ENCODE data around the gene RPA3.

RPA3 gene

DNA sequence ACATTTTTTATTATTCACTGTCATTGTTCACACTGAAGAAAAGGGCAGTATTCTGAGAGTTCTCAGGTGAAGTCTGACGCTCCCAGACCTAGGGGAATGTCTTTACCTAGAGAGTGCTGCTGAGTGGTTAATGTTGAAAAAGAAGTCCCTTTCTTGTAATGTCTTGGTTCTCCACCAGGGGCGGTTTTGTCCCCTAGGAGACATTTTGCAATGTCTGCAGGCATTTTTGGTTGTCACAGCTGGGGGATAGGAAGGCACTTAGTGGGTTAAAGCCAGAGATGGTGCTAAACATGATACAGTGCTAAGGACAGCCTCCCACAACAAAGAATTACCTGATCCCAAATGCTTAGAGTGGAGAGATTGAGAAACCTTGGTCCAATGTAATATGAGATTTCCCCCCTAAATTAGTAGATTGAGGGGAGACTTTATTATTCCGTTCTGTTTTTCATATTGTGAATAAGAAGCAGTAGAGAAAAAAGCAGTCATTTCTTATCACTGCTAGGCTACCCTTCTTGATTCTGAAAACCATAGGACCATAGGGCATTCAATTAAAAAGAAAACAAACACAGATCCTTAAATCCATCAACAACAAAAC, 64.7 kb downstream of the RPA3 start:
- DNase-seq (ENCODE audit: low read depth in 2 of 2), result no peak

DNA sequence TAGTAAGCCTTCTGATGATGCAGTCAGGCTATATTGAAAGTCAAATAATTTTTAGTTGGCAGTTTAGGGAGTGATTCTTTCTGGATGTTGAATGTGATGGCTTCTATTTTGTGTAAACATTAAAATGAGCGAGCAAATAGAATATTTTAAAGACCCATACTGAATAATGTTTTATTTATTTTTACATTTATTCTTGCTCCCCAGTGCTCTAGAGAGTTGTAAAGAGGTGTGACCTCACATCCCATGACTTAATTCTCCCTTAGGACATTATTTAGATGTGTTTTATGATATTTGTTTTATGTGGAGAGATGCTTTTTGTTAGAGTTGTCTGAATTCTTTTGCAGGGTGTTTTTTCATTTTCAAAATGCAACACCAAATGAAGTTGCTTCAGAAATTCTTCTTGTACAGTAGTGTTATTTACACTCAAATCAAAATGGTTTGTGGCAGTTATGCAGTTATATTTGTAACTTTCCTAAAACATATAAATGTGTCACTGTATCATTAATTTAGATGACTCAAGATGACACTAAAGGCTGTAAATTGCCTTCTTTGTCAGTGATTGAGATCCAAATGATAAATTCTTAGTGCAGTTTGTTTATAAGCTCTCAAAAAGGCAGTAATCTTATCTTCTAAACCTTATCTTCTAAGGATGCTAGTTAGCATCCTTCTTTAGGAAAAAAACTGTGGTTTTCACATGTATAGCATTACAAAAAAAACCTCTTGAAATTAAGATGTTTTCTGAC, 65.4 kb downstream of the RPA3 start:
- no peak for DNase-seq (ENCODE audit: low read depth in 2 of 2)

DNA sequence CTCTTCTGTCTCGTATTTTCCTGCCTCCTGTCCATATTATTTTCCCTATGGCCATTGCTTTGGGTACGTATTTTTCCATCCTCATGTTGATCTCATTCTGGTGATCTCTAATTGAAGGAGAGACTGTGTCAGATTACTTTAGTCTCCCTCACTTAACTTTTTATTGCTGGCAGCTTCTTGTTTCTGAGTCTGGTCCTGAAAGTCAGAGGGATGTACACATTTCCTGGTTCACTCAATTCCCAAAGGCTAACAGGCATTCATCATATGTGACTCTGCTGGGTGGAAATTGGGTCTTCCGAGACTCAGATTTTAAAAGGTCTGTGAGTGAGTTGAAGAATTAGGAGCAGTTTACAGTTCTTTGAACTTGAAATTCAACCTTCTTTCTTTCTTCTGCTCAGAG, 66.9 kb downstream of the RPA3 start:
- DNase-seq (ENCODE audit: low read depth in 2 of 2), result no peak

DNA sequence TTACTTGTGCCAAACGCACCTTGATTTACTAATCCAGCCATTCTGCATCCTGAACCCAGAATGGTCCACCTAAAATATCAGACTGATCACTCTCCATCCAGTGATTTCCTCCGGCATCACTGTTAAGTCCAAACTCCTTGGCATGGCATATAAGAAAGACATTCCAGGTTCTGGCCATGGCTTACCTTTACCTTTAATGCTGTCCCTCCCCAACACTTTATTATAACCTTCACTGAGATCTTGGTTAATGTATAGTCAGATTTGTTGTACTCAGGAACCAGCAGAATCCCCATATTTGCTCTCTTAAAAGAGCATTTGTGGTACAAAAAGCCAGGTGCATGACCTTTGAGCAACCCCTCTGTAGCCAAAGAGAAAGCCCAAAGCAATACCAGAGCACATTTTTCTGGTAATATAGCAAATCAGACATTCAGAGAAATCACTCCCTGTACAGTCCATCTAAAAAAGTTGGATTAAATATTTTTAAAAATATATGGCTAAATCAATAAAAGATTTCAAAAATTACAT, 67.7 kb downstream of the RPA3 start:
- DNase-seq (ENCODE audit: low read depth in 2 of 2), result no peak

DNA sequence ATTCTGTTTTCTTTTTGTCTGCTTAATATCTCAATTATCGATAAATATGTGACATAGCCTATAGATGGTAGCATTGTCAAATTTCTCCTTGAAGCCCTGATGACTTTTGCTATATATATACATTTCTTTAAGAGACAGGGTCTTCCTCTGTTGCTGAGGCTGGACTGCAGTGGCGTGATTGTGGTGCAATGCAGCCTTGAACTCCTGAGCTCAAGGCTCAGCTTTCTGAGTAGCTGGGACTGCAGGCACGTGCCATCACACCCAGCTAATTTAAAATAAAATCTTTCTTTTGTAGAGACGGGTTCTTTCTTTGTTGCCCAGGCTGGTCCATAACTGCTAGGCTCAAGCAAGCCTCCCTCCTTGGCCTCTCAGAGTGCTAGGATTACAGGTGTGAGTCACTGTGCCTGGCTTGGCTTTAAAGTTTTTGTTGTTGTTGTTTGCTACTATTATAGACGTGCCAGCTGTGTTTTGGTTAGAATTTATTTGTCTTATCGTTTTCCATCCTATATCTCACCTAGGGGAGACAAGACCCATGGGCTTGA, 70.8 kb downstream of the RPA3 start:
- DNase-seq (ENCODE audit: low read depth in 2 of 2), result no peak

DNA sequence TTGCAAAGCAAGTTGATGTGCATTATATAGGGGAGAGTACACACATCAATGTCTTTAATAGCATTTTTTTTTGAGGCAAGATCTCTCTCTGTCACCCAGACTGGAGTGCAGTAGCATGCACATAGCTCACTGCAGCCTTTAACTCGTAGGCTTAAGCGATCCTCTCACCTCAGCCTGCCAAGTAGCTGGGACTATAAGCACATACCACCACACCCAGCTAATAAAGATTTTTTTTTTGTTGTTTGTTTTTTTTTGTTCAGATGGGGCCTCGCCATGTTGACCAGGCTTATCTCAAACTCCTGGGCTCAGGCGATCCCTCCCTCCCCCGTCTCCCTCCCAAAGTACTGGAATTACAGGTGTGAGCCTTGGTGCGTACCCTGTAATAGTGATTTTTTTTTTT, 76.3 kb downstream of the RPA3 start:
- no peak for DNase-seq (ENCODE audit: low read depth in 2 of 2)

DNA sequence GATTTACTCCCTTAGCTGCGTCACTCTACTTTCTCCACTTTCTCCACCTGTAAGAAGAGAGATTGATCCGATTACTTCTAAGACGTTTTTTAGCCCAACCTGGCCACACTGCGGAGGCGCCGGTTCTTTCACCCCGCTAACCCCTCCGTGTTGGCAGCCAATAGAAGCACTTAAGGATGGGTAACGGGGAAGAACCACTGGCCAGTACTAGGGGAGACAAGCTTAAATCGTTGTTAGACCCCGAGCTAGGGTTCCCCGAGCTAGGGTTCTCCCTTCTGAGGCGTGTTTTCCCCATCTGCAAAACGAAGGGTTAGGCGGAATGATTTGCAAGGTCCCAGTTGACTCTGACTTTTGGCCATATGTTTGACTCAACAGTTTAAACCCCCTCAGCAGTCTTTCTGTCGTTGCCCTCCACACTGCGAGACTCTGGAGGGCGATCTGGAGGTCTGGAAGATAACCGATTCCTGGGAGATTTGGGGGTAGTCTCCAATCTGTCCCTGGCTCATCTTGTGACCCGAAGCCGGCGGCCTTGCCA, 77.2 kb downstream of the RPA3 start:
- DNase-seq (ENCODE audit: low read depth in 2 of 2), result no peak

DNA sequence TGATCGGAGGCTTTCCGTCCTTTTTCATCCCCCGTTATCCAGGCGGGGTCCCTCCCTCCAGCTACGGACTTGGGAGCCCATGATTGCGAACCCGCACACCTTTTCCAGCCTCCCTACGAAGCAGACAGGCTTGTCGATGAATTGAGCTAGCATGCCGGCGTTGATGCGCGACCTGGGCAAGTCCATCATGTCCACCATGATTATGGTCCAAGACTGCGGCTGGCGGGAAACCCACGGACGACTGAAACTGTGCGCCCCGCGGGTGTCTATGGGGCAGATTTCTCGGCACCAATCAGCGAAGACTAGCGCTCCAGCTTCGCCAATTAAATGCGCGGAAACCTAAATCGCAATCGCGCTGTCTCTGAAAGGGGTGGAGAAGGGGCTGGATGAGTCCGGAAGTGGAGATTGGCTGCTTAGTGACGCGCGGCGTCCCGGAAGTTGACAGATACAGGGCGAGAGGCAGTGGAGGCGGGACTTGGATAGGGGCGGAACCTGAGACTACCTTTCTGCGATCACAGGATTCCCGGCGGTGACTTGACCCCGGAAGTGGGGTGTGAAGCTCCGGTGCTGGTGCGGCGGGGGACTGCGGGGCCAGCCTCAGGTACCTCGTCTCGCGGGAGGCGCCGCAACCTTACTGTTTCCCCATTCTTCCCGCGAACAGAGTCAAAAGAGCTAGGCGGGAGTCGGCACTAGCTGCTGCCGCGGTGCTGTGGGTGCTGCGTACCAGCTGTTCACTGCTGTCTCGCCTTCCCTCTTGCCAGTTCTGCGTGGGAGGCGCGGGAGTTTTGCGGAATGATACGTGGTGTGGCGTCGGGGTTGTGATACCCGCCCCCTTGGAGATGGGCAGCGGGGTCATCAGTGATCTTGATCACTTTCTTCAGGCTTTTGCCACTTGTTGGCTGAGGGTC, 77.9 kb downstream of the RPA3 start, which contains the start of gene UMAD1:
TSS of gene UMAD1 (plus strand) at position 532 of the 908 bp plus-strand sequence. CDS start 32,620 bp downstream, outside the sequence.
- peak; percentile 97 to 98 for DNase-seq (ENCODE audit: low read depth in 2 of 2)

DNA sequence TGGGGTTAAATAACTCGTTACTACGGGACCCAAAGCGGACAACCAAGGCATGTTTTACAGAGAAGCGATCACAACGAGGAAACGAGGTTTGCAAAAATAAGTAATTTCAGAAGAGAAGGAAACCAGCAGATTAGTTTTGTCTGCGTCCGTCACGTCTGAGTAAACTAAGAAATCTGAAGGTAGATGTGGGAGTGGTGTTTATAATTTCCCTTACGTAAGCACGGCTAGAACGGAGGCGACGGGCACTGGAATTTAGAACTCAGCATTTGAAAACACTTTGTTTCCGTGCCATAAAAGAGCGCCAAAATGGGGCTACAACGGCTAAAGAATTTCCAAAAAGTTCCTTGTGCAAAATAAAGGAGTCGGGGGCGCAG, 78.6 kb downstream of the RPA3 start:
- DNase-seq (ENCODE audit: low read depth in 2 of 2), result peak; percentile 25 to 43

DNA sequence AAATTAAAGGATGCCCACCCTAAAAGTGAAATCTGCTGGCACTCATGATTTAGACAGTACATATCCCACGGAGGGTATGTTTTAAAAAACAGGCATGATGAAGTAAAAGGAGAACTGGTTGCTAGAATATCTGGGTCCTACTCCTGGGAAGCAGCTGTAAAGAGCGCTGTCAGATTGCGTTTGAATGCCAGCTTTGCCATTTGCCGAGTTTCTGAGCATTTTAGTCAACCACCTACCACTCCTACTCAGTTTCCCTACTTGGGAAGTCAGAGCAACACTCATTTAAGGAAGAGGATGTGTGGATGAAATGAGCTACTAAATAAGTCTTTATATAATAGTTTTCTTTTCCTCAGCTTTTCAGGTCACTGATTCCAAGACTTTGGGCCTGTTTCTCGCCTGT, 79.0 kb downstream of the RPA3 start:
- DNase-seq (ENCODE audit: low read depth in 2 of 2), result no peak

DNA sequence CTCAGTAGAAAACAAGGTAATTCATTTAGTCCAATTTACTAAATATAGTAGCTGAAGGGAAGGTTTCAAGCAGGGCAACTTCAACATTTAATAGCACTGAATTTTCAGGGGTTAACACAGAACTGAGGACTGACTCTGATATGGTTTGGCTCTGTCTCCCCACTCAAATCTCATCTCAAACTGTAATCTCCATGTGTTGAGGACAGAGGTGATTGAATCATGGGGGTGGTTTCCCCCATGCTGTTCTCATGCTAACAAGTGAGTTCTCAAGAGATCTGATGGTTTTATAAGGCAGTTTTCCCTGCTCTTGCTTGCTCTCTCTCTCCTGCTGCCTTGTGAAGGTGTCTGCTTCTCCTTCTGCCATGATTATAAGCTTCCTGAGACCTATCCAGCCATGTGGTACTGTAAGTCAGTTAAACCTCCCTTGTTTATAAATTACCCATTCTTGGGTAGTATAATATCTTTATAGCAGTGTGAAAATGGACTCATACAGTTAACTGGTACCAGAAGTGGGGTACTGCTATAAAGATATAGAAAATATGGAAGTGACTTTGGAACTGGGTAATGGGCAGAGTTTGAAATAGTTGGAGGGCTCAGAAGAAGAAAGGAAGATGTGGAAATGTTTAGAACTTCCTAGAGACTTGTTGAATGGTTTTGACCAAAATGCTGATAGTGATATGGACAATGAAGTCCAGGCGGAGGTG, 87.6 kb downstream of the RPA3 start:
- no peak for DNase-seq (ENCODE audit: low read depth in 2 of 2)

DNA sequence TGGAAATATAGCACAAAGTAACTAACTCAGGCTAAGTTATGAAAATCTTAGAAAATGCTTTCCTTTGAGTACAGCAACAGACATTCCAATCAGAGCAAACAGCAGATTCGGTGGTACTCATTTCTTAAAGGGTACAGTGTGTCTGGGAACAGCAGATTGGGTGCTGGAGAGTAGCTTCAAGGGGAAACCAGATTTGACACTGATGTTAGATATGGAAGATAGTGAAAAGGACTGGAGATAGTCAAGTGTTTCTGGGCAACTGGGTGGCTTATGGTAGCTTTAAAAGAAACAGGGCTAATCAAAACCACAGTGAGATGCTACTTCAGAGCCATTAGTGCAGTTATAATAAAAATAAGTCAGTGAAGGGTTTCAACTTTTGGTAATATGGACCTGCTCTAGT, 89.9 kb downstream of the RPA3 start:
- no peak for DNase-seq (ENCODE audit: low read depth in 2 of 2)

DNA sequence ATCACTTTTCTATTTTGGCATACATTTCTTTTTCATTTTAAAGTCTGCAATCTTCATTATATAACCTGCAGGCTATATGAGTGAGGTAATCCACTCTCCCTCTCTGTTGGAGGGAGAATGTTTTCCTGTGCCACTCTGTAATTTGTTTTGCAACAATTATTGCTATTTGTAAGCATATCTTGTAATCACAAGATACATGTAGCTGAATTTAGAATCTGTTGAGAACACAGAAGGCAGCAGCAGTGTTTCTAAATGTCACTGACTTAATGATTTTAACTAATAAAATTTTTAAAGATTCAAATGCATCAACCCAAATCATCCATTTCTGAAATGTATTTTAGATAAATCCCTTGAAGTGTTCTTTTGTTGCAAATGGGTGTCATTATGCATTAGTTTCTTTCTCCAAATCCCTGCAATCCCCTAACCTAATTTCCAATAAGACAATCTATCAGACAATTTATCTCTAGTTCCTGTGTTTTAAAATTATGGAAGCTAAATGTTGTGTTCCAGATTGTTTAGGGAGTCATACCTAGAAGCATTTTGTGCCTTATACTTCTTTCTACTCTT, 97.7 kb downstream of the RPA3 start:
- DNase-seq (ENCODE audit: low read depth in 2 of 2), result no peak

DNA sequence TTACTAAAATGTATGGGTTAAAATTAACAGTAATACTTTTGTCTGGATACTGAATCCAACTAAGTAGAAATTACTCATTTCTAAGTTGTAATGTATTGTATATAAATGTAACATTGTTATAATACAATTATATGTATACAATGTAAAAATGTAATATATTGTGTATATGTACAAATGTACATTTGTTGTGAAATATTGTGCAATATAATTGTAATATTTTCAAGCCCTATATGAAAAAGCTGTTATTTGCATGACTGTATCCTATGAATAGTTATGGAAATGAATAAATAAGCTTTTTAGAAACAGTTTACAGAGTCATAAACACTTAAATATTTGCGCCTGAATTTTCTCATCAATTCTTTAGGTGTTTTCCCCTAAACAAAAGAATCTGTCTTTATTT, 98.2 kb downstream of the RPA3 start:
- DNase-seq (ENCODE audit: low read depth in 2 of 2), result no peak

DNA sequence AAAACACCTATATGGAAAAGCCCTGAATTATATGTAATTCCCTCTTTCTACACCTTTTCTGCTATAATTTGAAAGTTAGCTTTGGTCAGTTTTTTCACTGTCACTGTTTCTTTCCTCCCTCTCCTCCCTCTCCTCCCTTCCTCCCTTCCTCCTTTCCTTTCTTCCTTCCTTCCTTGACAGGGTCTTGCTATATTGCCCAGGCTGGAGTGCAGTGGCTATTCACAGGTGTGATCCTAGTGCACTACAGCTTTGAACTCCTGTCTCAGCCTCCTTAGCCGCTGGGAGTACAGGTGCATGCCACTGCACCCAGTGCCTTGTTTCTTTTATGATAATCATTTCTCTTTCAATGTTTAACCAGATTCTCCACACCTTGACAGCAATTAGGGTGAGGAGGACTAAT, 100.0 kb downstream of the RPA3 start:
- DNase-seq (ENCODE audit: low read depth in 2 of 2), result no peak

DNA sequence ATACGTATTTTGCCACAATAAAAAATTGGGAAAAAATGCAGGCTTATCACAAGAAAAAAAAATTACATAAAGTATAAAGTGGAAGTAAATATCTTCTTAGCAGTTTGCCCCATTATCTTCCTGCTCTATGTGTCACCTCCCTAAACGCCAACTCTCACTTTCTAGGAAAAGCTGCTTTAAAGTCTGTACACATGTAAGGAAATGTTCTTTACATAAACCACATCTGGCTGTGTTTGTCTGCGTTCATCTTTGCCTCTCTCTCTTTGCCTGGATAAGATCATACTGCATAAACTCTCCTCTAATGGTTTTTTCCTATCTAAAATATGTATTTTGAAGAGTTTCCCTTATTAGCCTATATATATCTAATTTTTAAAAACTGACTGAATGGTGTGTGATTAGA, 100.9 kb downstream of the RPA3 start:
- DNase-seq (ENCODE audit: low read depth in 2 of 2), result no peak

DNA sequence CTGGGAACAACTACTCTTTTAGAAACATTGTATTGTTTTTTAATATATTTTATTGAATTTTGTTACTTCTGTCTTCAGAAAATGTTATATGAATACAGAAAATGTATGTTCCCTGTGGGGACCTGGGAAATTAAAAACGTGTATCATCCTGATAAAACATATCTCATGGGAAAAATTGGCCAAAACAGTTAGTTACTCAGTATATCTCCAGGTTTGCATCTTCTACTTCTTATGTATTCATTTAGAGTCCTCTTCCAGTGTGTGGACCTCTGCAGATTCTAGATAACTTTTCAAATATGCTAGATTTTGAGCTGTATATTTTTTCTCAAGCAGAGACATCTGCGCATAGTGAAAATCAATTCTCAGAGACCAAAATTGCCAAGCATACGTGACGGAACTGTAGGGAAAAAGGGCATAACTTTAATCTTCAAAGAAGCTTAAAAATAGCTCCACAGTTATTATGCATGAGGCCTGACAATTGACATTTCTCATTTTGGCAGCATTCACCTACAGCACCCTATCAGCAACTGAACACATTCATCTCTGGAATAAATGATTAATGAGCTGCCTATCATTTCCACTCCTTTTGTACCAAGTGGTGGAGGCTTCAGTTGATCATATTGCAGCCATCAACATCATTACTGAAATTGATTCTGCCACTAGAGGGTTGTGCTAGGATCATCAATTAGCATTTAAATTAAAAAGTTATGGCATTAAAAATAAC, 104.2 kb downstream of the RPA3 start:
- no peak for DNase-seq (ENCODE audit: low read depth in 2 of 2)

DNA sequence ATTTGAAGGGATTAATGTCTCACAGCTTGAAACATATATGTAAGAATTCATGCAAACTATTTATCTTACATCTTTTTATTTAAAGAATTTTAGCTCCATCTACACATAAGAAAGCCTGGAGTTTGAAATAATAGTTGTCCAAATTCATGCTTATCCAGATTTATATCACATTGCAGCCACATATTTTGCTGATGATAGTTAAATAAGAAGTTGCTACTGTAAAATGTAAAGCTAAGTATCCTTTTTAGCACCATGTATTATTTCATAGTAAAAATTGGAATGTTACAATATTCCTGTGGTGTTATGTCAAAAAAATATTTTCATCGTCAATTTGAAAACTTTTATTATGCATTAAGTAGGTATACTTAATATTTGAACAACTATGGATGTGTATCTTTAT, 105.2 kb downstream of the RPA3 start:
- no peak for DNase-seq (ENCODE audit: low read depth in 2 of 2)

DNA sequence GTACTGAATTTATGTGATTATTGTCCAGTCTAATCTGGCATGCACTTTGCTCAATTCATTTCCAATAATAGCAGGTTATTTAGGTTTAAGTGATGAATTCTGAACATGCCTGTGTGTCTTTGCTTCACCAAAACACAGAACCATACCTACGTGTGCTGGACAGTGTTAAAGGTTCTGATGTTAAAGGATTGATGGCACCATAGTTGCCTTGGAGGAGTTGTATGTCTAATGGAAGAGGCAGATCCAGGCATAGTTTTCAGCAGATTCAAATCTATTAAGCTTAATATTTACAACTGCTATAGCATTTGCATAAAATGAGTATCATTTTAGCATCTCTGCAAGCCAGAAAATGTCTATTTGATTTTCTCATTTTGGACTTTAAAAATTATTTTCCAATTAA, 105.9 kb downstream of the RPA3 start:
- no peak for DNase-seq (ENCODE audit: low read depth in 2 of 2)

DNA sequence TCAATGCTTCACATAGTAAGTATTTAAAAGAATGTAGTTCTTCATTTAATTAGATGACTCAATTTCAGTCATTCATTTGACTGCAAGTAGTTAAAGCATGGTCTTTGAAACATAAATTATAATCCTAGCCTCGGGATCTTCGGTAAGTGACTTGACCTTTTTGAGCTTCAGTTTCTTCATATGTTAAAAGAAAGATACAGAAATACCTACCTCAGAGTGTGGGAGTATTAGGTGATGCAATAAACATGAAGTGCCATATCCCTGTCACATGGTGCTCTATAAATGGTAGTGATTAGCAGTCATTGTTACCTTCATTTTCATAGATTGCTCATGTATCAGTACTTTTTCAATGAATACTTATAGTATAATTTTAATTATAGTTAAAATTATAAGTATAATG, 109.1 kb downstream of the RPA3 start:
- DNase-seq (ENCODE audit: low read depth in 2 of 2), result no peak

Measured in stimulated activated CD8-positive, alpha-beta memory T cell treated with anti-CD3 and anti-CD28 coated beads, Interleukin-7, amount 100 ng/mL, for 4 hours (primary cell).